Skin of body (tissue), 2 donors: ENCODE results near the gene HIBCH. TPM values are rescaled to one million over a fixed set of nuclear protein-coding genes. Genes with fewer than 3 reads are reported as not detected.
"Not testable (repeated sequence)": the region's sequence is repeated elsewhere in the genome, so short reads cannot be mapped to it uniquely, and the experiment has no call there.

Experiments used
- DNase-seq: peaks from one replicate; lab custom pipeline; 2025; lab: John Stamatoyannopoulos, UW
- total RNA-seq: library from RNA; depleted of rRNA; stranded (reverse); fragments of >200 nt; gene quantifications from one replicate; pipeline ENCODE4 v1.2.3, GENCODE V29; 2014

HIBCH gene
- total RNA-seq, 1 donor from 2014 or later: 33.3 TPM

DNA sequence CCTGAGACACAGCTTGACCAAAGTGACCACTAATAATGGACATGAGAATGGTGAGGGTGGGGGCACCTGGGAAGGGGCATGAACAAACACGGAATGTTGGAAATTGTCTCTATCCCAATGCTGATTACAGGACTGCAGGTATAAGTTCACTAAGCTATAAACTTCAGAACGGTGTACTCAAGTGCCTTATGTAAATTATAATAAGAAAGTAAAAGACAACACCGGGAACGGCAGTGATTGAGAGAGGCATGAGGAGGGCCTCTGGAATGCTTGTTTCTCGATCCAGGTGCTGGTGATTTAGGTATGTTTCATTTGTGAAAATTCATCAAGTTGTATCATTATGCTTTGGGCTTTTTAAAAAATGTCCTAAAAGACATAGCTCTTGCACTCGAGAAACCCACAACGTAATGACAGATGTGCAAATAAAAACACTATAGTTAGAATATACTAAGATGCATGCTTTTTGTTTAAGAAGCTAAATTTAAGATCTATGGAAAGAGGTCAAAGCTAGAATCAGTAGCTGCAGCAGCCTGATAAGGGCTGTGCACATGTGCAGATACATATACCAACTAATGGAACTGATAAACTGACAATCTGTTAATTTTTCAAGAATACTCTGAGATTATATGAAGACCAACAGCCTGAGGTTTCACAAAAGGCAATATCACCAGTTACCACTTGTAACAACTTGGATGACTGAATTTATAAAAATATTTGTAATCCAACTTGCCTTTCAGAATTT lies 7.6 kb downstream of the HIBCH start:
- no peak for DNase-seq

DNA sequence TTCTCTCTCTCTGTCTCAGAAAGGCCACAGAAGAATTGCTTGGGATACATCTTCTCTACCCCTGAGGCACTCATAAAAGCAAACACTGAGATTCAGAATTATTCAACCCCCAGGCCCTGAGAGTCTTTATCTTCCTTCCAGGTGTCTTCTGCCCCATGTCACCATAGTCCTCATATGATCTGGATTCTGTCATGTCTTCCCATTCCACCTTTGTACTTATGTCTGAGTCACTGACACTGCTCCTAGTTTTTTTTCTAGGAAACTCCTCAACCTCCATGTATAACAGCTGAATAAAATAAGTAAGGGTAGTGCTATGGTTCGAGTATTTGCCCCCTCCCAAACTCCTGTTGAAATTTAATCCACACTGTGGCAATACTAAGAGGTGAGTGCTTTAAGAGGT lies 11.6 kb downstream of the HIBCH start:
- DNase-seq: no peak

DNA sequence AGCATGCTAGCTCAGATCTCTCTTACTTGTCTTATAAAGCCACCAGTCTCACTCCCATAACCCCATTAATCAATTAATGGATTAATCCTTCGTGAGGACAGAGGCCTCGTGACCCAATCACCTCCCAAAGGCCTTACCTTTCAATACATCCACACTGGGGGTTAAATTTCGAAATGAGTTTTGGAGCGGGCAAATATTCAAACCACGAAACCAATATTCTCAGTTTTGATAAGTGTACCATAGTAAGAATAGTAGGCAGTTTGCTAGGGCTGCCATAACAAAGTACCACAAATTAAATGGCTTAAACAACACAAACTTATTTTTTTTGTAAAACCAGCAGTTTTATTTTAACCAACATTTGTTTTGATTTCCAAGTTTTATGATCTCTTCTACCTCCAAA lies 15.2 kb downstream of the HIBCH start:
- no peak for DNase-seq

DNA sequence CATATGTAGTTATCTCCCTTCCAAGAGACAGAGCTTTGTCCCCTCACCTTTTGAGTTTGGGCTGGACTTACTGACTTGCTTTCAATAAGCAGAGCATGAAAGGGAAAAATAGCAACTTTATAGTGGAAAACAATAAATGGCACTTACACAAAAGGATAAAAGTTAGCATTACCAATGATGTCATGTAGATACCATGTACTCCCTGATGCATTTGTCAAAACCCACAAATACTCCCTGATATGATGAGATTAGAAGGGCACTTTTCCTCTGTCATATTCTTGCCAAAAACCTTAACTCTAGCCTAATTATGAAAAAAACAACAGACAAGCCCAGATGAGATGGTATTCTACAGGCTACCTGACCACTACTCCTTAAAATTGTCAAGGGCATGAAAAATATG lies 16.0 kb downstream of the HIBCH start:
- DNase-seq: no peak

DNA sequence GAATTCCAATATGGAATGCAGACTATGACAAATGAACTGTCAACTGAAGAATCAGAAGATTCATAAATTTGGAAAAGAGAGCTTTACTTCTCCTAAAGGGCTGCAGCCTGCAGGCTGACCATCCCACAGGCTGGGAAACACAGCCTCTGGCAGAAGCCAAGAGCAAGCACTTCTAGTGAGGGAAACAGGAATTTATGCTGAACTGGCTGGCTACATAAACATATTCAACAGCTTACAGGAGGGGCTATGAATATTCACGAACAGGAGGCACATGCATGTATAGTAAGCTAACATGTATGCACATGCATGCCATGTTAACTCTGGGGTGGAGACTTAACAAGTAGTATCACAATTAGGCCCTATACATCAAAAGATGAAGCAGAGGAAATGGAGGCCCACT lies 17.6 kb downstream of the HIBCH start:
- no peak for DNase-seq

DNA sequence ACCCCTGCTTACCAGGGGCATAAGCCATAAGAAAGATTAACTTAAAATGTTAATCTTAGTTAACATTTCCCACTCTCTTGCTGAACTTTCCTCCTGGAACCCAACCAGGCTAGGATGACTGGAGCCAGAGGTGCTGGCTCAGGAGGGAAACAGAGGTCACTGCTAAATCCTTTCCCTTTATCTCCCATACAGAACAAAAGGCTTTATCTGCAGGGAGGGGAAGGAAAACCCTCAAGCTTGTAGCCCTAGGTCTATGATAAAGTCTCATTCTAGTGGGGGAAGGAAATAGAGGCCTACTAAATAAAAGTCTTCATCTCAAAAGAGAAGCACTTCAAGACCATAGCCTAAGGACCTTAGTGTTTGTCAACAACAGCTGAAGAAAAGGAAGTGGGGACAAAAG lies 18.6 kb downstream of the HIBCH start:
- no peak for DNase-seq

DNA sequence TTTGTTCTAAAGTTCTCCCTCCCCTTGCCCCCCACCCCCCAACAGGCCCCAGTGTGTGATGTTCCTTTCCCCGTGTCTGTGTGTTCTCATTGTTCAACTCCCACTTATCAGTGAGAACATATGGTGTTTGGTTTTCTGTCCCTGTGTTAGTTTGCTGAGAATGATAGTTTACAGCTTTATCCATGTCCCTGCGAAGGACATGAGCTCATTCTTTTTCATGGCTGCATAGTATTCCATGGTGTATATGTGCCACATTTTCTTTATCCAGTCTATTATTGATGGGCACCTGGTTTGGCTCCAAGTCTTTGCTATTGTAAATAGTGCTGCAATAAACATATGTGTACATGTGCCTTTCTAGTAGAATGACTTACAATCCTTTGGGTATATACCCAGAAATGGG lies 21.7 kb downstream of the HIBCH start:
- not testable (repeated sequence) for DNase-seq

DNA sequence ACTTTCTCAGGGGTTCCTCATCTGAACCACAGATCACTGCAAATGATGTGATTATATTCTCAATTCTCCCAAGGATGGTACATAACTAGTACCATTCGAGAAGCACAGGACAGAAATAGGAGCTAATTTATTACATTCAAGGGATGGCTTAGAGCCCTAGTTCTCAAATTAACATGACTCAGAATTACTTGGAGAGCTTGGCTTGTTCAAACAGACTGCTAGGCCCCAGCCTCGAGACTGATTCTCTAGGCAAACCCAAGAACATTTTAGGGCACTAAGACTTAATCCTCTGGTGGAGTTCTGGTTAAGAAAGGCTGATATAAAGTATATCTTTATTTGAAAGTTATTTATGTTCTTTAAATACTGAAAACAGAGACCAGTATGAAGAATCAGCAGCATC lies 35.8 kb downstream of the HIBCH start:
- no peak for DNase-seq

DNA sequence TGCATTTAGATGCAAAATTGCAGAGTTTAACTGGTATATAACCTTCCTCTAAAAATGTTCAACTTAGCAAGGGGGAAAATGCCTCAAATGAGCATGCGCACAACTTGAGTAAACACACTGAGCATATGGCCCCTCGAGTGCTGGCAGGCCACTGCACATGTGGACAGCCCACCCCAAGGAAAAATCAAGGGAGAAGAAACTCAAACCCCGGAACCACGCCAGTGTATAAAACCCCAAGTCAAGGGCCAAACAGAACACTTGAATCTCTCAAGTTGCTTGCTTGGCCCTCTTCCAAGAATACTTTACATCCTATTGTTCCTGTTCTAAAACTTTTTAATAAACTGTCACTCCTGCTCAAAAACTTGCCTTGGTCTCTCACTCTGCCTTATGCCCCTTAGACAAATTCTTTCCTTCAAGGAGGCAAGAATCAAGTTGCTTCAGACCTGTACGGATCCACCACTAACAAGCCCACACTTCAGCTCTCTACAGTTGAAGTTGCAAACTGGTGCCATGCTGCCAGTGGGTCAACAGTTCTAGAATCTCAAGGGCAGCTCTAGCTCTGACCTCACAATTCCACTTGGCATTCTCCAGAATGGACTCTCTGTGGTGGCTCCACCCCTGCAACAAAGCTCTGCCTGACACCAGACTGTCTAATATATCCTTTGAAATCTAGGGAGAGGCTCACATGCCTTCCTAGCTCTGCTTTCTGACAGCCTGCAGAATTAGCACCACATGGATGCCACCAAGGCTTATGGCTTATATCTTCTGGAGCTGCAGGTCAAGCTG lies 38.9 kb downstream of the HIBCH start:
- DNase-seq: no peak

DNA sequence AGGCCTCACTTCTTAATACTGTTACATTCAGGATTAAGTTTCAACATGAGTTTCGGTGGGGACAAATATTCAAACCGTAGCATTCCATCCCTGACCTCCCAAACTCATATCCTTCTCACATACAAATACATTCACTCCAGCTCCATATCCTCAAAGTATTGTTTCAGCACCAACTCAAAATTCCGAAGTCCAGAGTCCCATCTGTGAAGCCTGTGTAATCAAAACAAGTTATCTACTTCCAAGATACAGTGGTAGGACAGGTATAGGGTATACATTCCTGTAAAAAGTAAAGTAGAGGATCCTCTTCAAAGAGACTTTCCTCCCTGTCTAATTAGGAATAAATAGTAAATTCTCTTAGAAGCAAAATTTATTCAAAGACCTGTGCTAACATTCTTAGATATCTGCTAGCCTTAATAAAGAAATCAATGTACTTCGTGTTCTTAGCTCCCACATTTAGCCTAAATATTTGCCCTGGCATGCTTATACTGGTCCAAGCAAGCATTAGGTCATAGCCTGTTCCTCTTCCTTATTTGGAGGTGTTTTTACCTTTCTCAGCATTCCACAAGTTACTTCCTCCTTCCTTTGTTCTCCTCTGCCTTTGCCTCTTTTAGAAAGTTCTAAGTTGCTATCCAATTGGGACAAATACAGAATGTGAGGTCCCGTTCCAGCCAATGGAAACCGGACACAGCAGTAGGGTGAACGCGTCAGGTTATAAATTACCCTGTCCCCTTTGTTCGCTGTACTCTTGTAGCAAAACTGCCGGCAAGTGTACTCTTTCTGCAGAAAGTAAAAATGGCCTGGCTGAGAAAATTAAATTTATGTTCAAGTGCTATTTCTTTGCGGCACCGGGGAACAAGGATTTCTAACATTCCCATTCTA lies 40.1 kb downstream of the HIBCH start:
- DNase-seq: not testable (repeated sequence)

DNA sequence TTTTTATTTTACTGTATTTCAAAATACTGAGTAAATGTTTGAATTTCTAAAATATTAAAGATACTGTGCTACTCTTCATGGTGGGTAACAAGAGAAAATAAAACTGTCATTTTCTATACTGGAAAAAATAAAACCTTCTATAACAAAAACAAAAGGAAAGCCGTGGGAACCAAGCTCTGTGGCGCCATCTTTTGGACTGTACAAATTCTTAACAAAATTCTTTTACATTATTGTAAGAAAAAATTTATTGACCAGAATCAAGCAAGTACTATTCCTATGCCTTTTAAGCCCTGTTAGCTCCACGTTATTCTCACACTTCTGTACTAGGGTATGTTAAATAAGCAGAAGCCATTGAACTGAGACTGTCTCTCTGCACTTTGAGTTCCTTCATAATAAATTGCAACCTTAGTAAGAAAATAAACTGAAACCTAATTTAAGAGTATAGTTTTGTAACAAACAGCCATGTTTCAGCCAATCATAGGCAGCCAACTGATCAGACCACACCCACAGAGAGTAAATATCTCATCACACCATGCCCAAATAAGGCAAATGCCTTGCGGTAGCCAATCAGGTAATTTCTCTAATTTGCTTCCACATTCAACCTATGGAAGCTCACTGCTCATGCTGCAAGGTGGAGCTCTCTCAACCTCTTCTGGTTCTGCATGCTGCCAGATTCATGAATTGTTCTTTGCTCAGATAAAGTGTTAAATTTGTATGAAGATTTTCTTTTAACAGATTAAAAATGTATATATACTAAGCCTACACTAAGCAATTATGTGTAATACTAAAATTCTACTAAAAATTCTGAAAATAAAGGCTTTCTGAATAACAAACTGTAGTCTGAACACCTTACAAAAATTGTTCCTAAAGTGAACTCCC lies 42.2 kb downstream of the HIBCH start:
- peak; percentile 22 for DNase-seq

DNA sequence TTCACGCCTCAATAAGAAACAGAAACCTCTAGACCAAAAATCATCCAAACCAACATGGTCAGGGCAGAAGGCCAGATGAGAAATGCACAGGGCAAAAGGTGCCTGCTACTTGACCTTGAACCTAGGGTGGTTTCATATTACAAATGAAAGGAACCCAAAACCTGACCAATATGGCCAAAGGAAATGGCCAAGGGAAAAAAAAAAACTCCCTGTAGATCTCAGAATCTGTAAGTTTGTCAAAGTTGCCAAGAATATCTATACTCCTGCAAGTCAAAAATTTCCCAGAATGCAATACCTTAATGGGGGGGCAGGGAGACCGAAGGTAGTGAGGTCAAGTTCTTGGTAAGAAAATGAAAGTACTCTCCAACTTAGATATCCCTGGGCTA lies 47.2 kb downstream of the HIBCH start:
- no peak for DNase-seq

DNA sequence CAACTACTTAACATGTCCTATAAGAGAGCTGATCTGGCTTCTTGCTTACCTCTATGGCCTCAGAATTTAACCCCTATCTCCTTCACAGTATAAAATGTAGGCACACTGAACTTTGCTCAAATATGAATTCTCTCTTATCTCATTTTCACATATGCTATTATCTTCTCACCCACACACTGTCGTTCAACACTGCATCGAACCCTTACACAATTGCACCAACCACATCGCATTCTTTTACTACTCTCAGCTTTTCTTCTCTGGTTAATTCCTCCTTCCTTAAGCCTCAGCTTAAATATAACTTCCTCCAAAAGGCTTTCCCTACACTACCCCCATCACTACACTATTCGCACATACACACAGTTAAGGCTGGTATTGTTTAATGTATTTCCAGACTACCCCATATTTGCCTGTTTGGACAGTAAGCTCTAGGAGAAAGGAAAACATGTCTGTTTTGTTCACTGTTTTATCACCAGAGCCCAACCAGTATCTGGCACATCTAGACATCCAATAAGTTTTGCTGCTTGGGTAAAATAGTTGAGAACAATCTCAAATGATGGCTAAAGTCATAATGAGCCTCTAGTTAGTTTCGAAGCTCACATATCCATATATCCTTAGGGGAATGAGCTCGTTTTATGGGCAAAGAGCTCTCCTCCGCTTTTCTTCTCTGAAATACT lies 47.7 kb downstream of the HIBCH start:
- DNase-seq: no peak

DNA sequence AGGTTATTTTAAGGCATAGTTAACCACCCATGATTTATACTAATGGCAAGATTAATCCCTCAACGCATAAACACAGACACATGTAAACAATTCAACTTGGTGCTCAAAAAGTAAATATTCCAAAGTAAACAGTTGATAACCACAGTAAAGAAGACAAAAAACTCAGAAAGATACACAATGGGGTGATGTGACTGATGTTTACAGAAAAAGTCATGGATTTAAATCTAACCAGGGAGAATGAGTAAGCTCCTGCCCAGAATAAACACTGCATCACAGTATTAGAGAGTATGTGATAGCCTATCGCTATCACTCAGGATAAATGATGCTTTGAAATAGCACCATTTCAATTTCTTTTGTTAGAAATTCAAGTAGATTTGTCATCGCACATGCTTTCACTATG lies 49.3 kb downstream of the HIBCH start:
- DNase-seq: no peak

DNA sequence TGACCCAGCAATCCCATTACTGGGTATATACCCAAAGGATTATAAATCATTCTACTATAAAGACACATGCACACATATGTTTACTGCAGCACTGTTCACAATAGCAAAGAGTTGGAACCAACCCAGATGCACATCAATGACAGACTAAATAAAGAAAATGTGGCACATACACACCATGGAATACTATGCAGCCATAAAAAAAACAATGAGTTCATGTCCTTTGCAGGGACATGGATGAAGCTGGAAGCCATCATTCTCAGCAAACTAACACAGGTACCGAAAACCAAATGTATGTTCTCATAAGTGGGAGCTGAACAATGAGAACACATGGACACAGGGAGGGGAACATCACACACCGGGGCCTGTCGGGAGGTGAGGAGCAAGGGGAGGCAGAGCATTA lies 49.9 kb downstream of the HIBCH start:
- not testable (repeated sequence) for DNase-seq

DNA sequence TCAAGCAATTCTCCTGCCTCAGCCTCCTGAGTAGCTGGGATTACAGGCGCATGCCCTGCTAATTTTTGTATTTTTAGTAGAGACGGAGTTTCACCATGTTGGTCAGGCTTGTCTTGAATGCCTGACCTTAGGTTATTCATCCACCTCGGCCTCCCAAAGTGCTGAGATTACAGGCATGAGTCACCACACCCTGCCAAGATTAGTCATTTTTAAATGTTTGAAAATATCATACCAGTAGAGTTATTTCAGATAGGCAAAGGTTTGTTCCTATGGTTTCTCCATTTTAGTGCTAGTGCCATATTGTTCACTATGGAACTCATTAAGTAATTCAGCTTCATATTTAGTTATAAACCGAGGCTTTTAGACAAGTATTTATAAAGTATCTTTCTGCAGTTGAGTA lies 52.3 kb downstream of the HIBCH start:
- no peak for DNase-seq

DNA sequence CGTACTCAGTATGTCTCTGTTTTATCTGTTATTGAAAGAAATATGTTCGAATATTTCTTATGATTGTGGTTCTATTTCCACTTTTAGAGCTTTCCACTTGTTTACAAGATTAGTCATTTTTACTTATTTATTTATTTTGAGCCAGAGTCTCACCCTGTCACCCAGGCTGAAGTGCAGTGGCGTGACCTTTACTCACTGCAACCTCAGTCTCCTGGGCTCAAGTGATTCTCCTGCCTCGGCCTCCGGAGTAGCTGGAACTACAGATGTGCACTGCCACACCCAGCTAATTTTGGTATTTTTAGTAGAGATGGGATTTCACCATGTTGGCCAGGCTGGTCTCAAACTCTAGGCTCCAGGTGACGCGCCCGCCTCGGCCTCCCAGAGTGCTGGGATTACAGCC lies 53.3 kb downstream of the HIBCH start:
- DNase-seq: no peak

DNA sequence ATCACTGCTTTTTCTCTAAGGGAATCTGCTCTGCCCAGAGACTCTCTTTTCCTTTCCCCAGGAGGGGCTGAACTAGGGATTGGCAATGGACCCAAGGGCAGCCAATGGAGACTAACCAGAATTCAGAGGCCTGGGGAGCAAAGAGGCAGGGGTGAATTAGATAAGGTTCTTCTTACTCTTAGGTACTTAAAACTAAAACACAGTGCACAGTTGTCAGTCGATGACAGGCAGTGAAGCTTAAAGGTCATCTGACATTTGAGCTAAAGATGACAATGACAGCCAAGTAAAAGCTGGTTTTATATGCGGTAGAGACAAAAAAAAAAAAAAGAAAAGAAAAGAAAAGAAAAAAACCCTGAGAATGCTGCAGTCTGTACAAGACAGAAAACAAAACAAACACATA lies 57.8 kb downstream of the HIBCH start:
- no peak for DNase-seq

DNA sequence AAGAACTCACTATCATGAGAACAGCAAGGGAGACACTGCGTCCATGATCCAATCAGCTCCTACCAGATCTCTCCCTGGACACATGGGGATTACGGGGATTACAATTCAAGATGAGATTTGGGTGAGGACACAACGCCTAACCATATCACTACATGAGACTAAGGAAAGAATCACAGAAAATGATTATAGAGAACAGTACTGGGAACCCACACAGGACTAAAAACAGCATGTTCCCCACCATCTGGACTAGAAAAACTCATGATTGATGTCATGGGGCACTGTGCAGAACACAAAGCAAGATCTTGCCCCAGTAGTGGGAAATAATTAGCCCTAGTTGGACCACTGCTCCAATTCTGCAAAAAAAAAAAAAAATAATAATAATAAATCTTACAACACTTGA lies 63.5 kb downstream of the HIBCH start:
- no peak for DNase-seq

DNA sequence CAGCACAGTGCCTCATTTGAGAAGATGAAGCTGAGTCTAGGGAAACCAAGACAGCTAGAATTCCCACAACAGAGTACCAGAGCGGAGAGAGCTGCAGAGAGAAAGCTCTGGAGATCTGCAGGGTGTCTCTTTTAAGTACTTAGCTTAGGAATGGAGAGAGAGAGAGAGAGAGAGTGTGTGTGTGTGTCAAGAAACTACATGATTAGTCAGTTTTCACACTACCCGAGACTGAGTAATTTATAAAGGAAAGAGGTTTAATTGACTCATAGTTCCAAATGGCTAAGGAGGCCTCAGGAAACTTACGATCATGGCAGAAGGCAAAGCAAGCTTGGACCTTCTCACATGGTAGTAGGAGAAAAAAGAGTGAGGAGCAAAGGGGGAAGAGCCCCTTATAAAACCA lies 64.0 kb downstream of the HIBCH start:
- no peak for DNase-seq
